MM.1S (cell line): ENCODE results near the gene FOLR3.

Source experiments
- CTCF ChIP-seq: fragments of 300-600 bp; sonication (generic); IDR thresholded peaks from 2 replicates; pipeline ENCODE4 v1.5.1; 2016; ENCODE audit warnings: antibody characterized with exemption, low read length, mixed read lengths
- EZH2 ChIP-seq: fragments of 300-600 bp; sonication (generic); optimal IDR thresholded peaks from 2 replicates; pipeline ENCODE3; 2017; ENCODE audit warnings: low read depth, mild to moderate bottlenecking, antibody characterized with exemption, low read length, mixed read lengths
- EZH2phosphoT487 ChIP-seq: fragments of 300-600 bp; sonication (generic); IDR thresholded peaks from 2 replicates; pipeline ENCODE4 v1.6.1; 2018; ENCODE audit warnings: antibody characterized with exemption, low read length

GRCh38 chr11:72102162-72102561, 33.4 kb upstream of the FOLR3 start:
- no peak for TF ChIP-seq EZH2
- no peak for TF ChIP-seq CTCF
- no peak for TF ChIP-seq EZH2phosphoT487
